CD4-positive, alpha-beta T cell treated with Interleukin-17A for 4 hours (primary cell): ENCODE data around the gene SPAG4.

ENCODE experiments used
- DNase-seq: peaks from one replicate; pipeline ENCODE4 v3.0.0-alpha.2; 2020; ENCODE audit warnings: mixed read lengths

Gene SPAG4

GRCh38 chr20:35660122-35660937, 44.7 kb downstream of the SPAG4 start:
- DNase-seq: no peak

GRCh38 chr20:35661053-35661452, 45.4 kb downstream of the SPAG4 start:
- DNase-seq: no peak

GRCh38 chr20:35661908-35662307, 46.3 kb downstream of the SPAG4 start:
- no peak for DNase-seq

GRCh38 chr20:35662551-35662950, 46.9 kb downstream of the SPAG4 start:
- DNase-seq: no peak

GRCh38 chr20:35663516-35664465, 48.2 kb downstream of the SPAG4 start:
- DNase-seq: peak; percentile 61

GRCh38 chr20:35664466-35665206, 49.0 kb downstream of the SPAG4 start, which contains the start of the genes CPNE1 and RBM12:
TSS of gene CPNE1 (minus strand) at chr20:35664900. CDS start at chr20:35632923, 31,977 bp downstream.
TSS of gene RBM12 (minus strand) at chr20:35664900. CDS start at chr20:35655322, 9,578 bp downstream.
- DNase-seq: peak; percentile 93

- no peak for DNase-seq
These were observed 50.3 kb downstream of the SPAG4 start for GRCh38 chr20:35665949-35666288.

- DNase-seq: no peak
These were observed 53.6 kb downstream of the SPAG4 start for GRCh38 chr20:35669221-35669620.

- DNase-seq: no peak
These were observed 54.1 kb downstream of the SPAG4 start for GRCh38 chr20:35669681-35670080.
